ENCODE results near the gene FAM117A. TPM values are rescaled to one million over a fixed set of nuclear protein-coding genes. Genes with fewer than 3 reads are reported as not detected.

FAM117A gene
- total and polyA plus RNA-seq, 10 of the 15 experiments (the other 5 are each of a cell fraction or from before 2014, with no cell fraction given), result 2.1 to 29.6 (median 20.0) TPM

- SMC1A ChIA-PET (ENCODE audit: uncharacterized antibody, unreplicated experiment), result interaction anchor here (0.9 to 10.0 kb wide), 7 partner anchors 10 to 301 kb away, joined by 3 to 121 read pairs (median 4); partner anchors contain the start of genes KAT7 and SLC35B1
- WGBS (ENCODE audit: insufficient coverage, insufficient replicate concordance, low lambda C conversion rate, missing lambda C conversion rate), result 57% methylated on average over 6 of the region's 6 CpGs
- in situ Hi-C loops (cut with MboI), result loop anchor here (5.0 kb wide), 2 partner anchors 126 to 291 kb away; no protein-coding TSS in a partner anchor
Observed at GRCh38 chr17:49698005-49698404, 65.9 kb downstream of the FAM117A start.

GRCh38 chr17:49696233-49696761, 67.6 kb downstream of the FAM117A start:
- in situ Hi-C loops (cut with MboI), result loop anchor here (5.0 kb wide), 2 partner anchors 124 to 289 kb away; no protein-coding TSS in a partner anchor
- 0 out of 2 replicates have a peak overlapping the region, but pooled peaks have one; percentile 3 for H3K9ac ChIP-seq (ENCODE audit: control insufficient read depth, insufficient read depth, low read length)
- 0 out of 2 replicates have a peak, but pooled peaks have one; percentile 57 for TF ChIP-seq FOXM1 (IDR thresholded peaks at IDR 0.05; ENCODE audit: low read depth, low read length)
- TF ChIP-seq POU2F2 (IDR thresholded peaks at IDR 0.05; ENCODE audit: borderline replicate concordance, low read depth, low read length), result peak; percentile 15; the same call in 1 of the 3 replicates
- peak; percentile 96 for TF ChIP-seq IKZF2 (IDR thresholded peaks at IDR 0.05)
- TF ChIP-seq POLR2AphosphoS5 (IDR thresholded peaks at IDR 0.05; ENCODE audit: low read length), result 0 out of 2 replicates have a peak, but pooled peaks have one; percentile 22
- no peak for TF ChIP-seq IRF3 (IDR thresholded peaks at IDR 0.05)
- peak; percentile 9 for TF ChIP-seq E4F1 (IDR thresholded peaks at IDR 0.05; ENCODE audit: borderline replicate concordance, partially characterized antibody)
- peak; percentile 57 for TF ChIP-seq EED (IDR thresholded peaks at IDR 0.05; ENCODE audit: low read depth)
- no peak for TF ChIP-seq IRF4 (IDR thresholded peaks at IDR 0.05; ENCODE audit: low read depth, low read length)
- peak; percentile 67 for TF ChIP-seq MEF2B (IDR thresholded peaks at IDR 0.05; ENCODE audit: partially characterized antibody, poor library complexity, severe bottlenecking)
- TF ChIP-seq ZZZ3 (IDR thresholded peaks at IDR 0.05; ENCODE audit: control insufficient read depth, insufficient read length, low read depth), result no peak

More at GRCh38 chr17:49698005-49698404, 65.9 kb downstream of the FAM117A start:
- Histone ChIP-seq H4K20me1 (ENCODE audit: control insufficient read depth, insufficient read depth) (no peaks in the 10 kb centered on the region), H3K4me3 (no peak overlapping the region), H3K4me1 (ENCODE audit: control insufficient read depth, insufficient read depth, low read length) (peaks cover 17% of the 10 kb centered on the region), H2AFZ (ENCODE audit: control insufficient read depth, low read depth, low read length) (no peak overlapping the region), H3K4me2 (ENCODE audit: control insufficient read depth, insufficient read depth) (no peak overlapping the region), H3K79me2 (ENCODE audit: control insufficient read depth, insufficient read depth, low read length) (no peaks in the 10 kb centered on the region), H3K9ac (ENCODE audit: control insufficient read depth, insufficient read depth, low read length) (no peak overlapping the region), H3K36me3 (ENCODE audit: control insufficient read depth in 2 of 2, insufficient read depth in 2 of 2, low read length in 1 of 2) (peaks cover 13 to 18% of the 10 kb centered on the region in 2 experiments), H3K27ac (ENCODE audit: control insufficient read depth, insufficient read depth) (no peak overlapping the region), H3K9me3 (replicated peaks; ENCODE audit: control insufficient read depth, insufficient read depth, low read length) (no peaks in the 10 kb centered on the region), H3K27me3 (replicated peaks in 1 of 2; ENCODE audit: control insufficient read depth in 2 of 2, insufficient read depth in 2 of 2, low read length in 1 of 2) (no peaks in the 10 kb centered on the region)
- ChIA-PET POLR2A (interaction anchor here (0.6 to 0.8 kb wide), 2 partner anchors 10 kb away, joined by 3 read pairs; partner anchors contain the start of gene SLC35B1), RAD21 (ENCODE audit: unreplicated experiment) (interaction anchor here (0.6 to 5.7 kb wide), 6 partner anchors 10 to 143 kb away, joined by 3 to 70 read pairs (median 6); partner anchors contain the start of gene SLC35B1), CTCF (interaction anchor here (0.7 to 21.7 kb wide), 9 partner anchors 10 to 300 kb away, joined by 3 to 483 read pairs (median 8); partner anchors contain the start of genes NXPH3 and SLC35B1)
- DNase-seq (ENCODE audit: low read depth, low spot score) (no peak), ATAC-seq (no peak), FAIRE-seq (no peak)
- no TSS peak for BruUV-seq (replicated peaks)
- intact Hi-C loops (cut with micrococcal nuclease; ENCODE audit: unreplicated experiment), result loop anchor here (10.0 kb wide), 1 partner anchor 83 kb away; no protein-coding TSS in a partner anchor
- no peak for TF ChIP-seq SMAD5 (IDR thresholded peaks at IDR 0.05; ENCODE audit: low read depth)
- peak; percentile 10; the same call in 1 of the 2 replicates for TF ChIP-seq POLR2A (IDR thresholded peaks at IDR 0.05; ENCODE audit: low read depth, low read length)

More at GRCh38 chr17:49696233-49696761, 67.6 kb downstream of the FAM117A start:
- no TSS peak for BruUV-seq (replicated peaks)
- Histone ChIP-seq H3K36me3 (ENCODE audit: control insufficient read depth in 2 of 2, insufficient read depth in 2 of 2, low read length in 1 of 2) (peaks cover 5 to 9% of the 10 kb centered on the region in 2 experiments), H3K79me2 (ENCODE audit: control insufficient read depth, insufficient read depth, low read length) (no peaks in the 10 kb centered on the region), H3K4me2 (ENCODE audit: control insufficient read depth, insufficient read depth) (peak overlapping the region; percentile 21; the same call in 1 of the 2 replicates), H4K20me1 (ENCODE audit: control insufficient read depth, insufficient read depth) (no peaks in the 10 kb centered on the region), H2AFZ (ENCODE audit: control insufficient read depth, low read depth, low read length) (peak overlapping the region; percentile 68), H3K27me3 (replicated peaks in 1 of 2; ENCODE audit: control insufficient read depth in 2 of 2, insufficient read depth in 2 of 2, low read length in 1 of 2) (no peaks in the 10 kb centered on the region), H3K4me1 (ENCODE audit: control insufficient read depth, insufficient read depth, low read length) (peaks cover 17% of the 10 kb centered on the region), H3K27ac (ENCODE audit: control insufficient read depth, insufficient read depth) (0 out of 2 replicates have a peak overlapping the region, but pooled peaks have one; percentile 29), H3K9me3 (replicated peaks; ENCODE audit: control insufficient read depth, insufficient read depth, low read length) (no peaks in the 10 kb centered on the region), H3K4me3 (no peak overlapping the region)
- DNase-seq (ENCODE audit: low read depth, low spot score), result peak; percentile 72
- ChIA-PET SMC1A (ENCODE audit: uncharacterized antibody, unreplicated experiment) (interaction anchor here (0.6 to 10.0 kb wide), 33 partner anchors 9 to 261 kb away, joined by 3 to 121 read pairs (median 6); partner anchors contain the start of genes FAM117A, NXPH3 and SLC35B1), CTCF (interaction anchor here (0.6 to 21.7 kb wide), 42 partner anchors 7 to 303 kb away, joined by 3 to 483 read pairs (median 4); partner anchors contain the start of genes KAT7, NXPH3, SLC35B1 and SPOP), RAD21 (ENCODE audit: unreplicated experiment) (interaction anchor here (0.6 to 5.7 kb wide), 24 partner anchors 9 to 302 kb away, joined by 3 to 70 read pairs (median 5); partner anchors contain the start of genes FAM117A, KAT7, NXPH3 and SLC35B1), POLR2A (interaction anchor here (0.7 to 2.4 kb wide), 7 partner anchors 20 to 130 kb away, joined by 3 to 12 read pairs (median 7); partner anchors contain the start of genes KAT7 and NXPH3)
- intact Hi-C loops (cut with micrococcal nuclease; ENCODE audit: unreplicated experiment), result loop anchor here (10.0 kb wide), 1 partner anchor 81 kb away; no protein-coding TSS in a partner anchor
- 2% methylated on average over 8 of the region's 8 CpGs for WGBS (ENCODE audit: insufficient coverage, insufficient replicate concordance, low lambda C conversion rate, missing lambda C conversion rate)
- peak; percentile 94 for ATAC-seq
- FAIRE-seq, result peak; percentile 77

Measured in GM12878 (cell line).